GM15510 (cell line): ENCODE measurements around the gene CDC23.

Experiments used
- POLR2A ChIP-seq: IDR thresholded peaks from 3 replicates; pipeline ENCODE4 v1.6.1; 2011; ENCODE audit warnings: borderline replicate concordance; ENCODE audit not compliant: insufficient read length; ENCODE audit errors: extremely low read depth

The CDC23 gene

DNA sequence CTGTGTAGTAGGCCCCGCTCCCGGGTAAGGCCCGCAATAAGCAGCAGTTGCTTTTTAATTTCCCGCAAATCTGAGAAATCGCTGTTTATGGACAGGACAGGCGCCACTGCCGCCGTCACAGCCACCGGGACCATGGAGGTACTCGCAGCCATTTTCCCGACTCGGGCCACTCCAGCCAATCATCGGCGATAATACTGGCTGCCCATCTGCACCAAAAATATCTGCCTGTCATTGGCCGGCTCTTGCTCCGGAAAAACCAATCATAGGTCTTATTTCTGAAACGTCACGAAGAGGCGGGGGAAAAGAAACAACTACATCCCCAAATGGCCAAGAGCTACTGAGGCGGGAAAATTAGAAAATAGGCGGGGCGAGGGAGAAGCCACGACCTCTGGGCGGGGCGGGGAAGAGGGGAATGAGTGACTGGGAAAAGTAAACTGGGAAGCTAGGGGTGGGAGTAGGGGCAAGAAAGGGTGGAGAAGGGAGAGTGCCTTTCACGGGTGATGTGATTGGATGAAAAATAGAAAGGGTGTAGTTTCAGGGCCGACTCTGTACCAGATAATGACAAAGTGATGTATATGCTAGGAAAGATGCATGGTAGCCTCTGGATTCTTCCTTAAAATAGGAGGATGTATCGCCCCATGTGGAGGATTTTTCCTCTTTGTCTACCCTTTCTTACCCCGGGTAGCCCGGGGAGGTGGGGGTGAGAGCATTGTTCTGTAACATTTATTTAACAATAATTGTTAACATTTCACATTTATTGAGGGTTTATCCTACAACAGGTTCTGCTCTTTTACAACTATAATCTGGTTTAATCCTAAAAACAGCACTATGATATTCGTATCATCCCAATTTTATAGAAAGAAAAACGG lies at the start of gene CDC23:
TSS of gene CDC23 (minus strand) at position 163 of the 869 bp plus-strand sequence. CDS start at position 152, 11 bp downstream.
- peak; percentile 78 for TF ChIP-seq POLR2A

- no peak for TF ChIP-seq POLR2A
Measured at GRCh38 chr5:138258704-138259292, 45.7 kb upstream of the CDC23 start.

- TF ChIP-seq POLR2A: no peak
Measured at GRCh38 chr5:138257583-138257982, 44.5 kb upstream of the CDC23 start.

GRCh38 chr5:138252944-138253343 lies 39.8 kb upstream of the CDC23 start:
- TF ChIP-seq POLR2A: no peak

DNA sequence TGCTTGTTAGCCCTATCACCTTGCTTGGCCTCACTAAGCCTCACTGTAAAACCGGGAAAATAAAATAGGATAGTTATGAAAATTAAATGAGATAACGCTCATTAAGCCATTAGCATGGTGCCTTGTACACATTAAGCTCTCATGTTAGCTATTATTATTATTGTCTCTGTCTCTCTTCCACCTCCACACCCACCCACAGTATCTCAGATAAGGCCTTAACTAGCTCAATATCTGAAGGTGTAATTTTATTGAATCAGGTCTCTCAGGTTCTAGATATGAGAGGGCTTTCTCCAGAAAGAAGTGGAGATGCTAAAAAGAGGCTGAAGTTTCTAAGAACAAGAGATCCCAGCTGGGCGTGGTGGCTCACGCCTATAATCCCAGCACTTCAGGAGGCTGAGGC lies 33.7 kb upstream of the CDC23 start:
- no peak for TF ChIP-seq POLR2A

DNA sequence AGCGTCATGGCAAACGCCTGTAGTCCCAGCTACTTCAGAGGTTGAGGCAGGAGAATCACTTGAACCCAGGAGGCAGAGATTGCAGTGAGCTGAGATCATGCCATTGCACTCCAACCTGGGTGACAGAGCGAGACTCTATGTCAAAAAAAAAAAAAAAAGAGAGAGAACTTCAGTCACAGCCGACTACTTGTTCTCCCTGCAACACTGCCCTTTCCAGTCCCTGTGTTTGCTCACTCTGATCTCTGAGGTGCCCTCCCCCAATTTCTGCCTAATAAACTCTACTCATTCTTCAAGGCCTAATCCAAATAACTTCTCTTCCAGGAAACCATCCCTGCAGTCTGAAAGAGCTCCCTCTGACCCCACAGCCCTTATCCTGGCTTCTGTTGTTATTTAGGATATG lies 33.2 kb upstream of the CDC23 start:
- TF ChIP-seq POLR2A: no peak

DNA sequence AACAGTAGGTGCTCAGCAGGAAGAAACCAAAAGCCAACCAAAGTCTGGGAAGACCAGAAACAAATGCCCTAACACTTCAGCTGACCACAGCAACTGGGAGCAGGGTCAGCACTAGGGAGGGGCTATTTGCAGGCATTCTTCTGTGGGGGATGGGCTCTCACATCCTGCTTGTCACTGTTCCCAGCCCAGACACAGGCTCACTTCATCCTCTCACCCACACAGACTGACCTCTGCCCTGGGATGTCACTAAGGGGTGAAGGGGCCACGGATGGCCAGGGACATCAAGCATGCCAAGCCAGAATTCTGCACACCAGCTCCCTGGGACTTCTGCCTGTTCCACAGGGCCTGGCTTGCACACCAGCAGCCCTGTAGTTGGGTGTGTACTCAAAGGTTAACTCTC lies 32.6 kb upstream of the CDC23 start:
- TF ChIP-seq POLR2A: no peak

GRCh38 chr5:138243794-138244193 lies 30.7 kb upstream of the CDC23 start:
- TF ChIP-seq POLR2A: no peak

GRCh38 chr5:138241688-138242571 lies 28.8 kb upstream of the CDC23 start:
- TF ChIP-seq POLR2A: no peak

DNA sequence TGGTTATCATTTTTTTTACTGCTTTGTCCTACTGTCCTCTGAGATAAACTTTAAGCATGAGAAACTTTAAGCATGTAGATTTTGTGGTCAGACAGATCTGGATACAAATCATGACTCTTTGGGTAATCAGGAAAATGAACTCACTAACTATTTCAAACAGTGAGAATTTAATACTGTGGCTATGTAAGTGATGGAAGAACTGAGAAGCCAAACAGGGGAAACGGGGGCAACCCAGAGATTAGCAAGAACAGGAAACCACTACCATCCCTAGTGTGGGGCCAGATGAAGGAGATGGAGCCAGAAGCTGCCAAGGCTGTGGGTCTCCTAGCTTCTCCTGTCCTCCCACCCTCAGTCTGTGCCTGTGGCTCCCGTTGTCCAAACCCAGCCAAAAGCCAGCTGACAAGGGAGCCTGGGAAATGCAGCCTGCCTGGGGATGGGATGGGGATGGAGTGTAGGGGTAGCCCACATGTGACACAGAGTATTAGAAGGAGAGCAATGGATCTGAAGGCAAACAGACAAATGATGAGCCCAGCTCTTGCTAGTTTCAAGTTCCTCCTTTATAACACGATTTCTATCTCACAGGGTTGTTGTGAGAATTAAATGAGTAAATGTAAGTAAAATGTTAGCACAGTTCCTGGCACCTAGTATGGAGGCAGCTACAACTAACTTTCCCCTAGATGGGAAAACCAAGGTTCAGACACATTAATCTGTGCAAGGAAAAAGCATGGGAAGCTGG lies 27.7 kb upstream of the CDC23 start:
- no peak for TF ChIP-seq POLR2A

DNA sequence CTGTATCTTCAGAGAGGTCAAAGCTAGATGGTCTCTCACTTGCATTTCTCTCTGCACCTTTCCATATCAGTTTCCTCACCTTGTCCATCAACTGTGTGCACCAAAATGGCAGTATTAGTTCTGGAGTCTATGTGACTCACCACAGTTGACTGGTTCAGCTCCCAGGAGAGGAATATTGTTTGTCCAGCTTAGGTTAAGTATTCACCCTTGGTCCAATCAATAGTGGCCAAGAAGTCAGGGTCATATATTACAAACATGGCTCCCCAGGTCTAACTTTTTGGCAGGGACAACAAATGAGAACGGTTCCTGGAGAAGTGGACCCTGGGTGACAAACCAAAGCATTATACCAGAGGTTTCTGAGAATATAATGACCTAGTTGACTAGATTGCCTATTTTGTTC lies 24.9 kb upstream of the CDC23 start:
- no peak for TF ChIP-seq POLR2A

GRCh38 chr5:138234651-138235050 lies 21.5 kb upstream of the CDC23 start:
- no peak for TF ChIP-seq POLR2A

- TF ChIP-seq POLR2A: no peak
Measured at GRCh38 chr5:138233280-138233679, 20.2 kb upstream of the CDC23 start.

- TF ChIP-seq POLR2A: no peak
Measured at GRCh38 chr5:138230981-138231589, 18.0 kb upstream of the CDC23 start.
